OCI-LY1 (cell line): Measurements from ENCODE around the gene AGAP3.

Source experiments
- H2AFZ ChIP-seq: fragments of 200-600 bp; sonication (generic), shearing (Covaris generic); 2 replicates; pipeline ENCODE4 v1.6.0; 2014; ENCODE audit warnings: antibody characterized with exemption, mild to moderate bottlenecking, low read length
- H3F3A ChIP-seq: fragments of 200-600 bp; sonication (generic), shearing (Covaris generic); 2 replicates; pipeline ENCODE4 v1.6.0; 2014; ENCODE audit warnings: mild to moderate bottlenecking, antibody characterized with exemption, low read length, moderate library complexity; ENCODE audit not compliant: insufficient read depth
- H3K27ac ChIP-seq: fragments of 200-600 bp; sonication (generic); 2 replicates; pipeline ENCODE4 v1.5.1; 2014; ENCODE audit warnings: low read length, mixed run types, mild to moderate bottlenecking, low read depth; ENCODE audit not compliant: poor library complexity, severe bottlenecking
- H3K27me3 ChIP-seq: fragments of 200-600 bp; sonication (generic); 2 replicates; pipeline ENCODE4 v1.6.0; 2014; ENCODE audit warnings: antibody characterized with exemption, mild to moderate bottlenecking, low read length, moderate library complexity; ENCODE audit not compliant: insufficient read depth
- H3K36me3 ChIP-seq: fragments of 200-600 bp; sonication (generic); 2 replicates; pipeline ENCODE4 v1.6.1; 2014; ENCODE audit warnings: mild to moderate bottlenecking, antibody characterized with exemption, low read length, moderate library complexity, mixed read lengths; ENCODE audit not compliant: insufficient read depth
- H3K4me1 ChIP-seq: fragments of 200-600 bp; sonication (generic); 2 replicates; pipeline ENCODE4 v1.5.1; 2014; ENCODE audit warnings: mild to moderate bottlenecking, low read length, moderate library complexity; ENCODE audit not compliant: insufficient read depth, severe bottlenecking
- H3K4me2 ChIP-seq: fragments of 200-600 bp; sonication (generic), shearing (Covaris generic); 2 replicates; pipeline ENCODE4 v1.6.1; 2014; ENCODE audit warnings: low read length
- H3K4me3 ChIP-seq: fragments of 200-600 bp; sonication (generic); 2 replicates; pipeline ENCODE4 v1.5.1; 2014; ENCODE audit warnings: low read length, low read depth, mild to moderate bottlenecking, mixed read lengths; ENCODE audit not compliant: poor library complexity, severe bottlenecking
- H3K79me2 ChIP-seq: fragments of 200-600 bp; shearing (Covaris generic); 2 replicates; pipeline ENCODE4 v1.6.1; 2016; ENCODE audit warnings: mixed run types, low read length, mixed read lengths; ENCODE audit not compliant: insufficient read depth
- H3K9ac ChIP-seq: fragments of 200-600 bp; sonication (generic), shearing (Covaris generic); 2 replicates; pipeline ENCODE4 v1.6.1; 2014; ENCODE audit warnings: mild to moderate bottlenecking, low read length, mixed read lengths
- H3K9me2 ChIP-seq: fragments of 200-600 bp; sonication (generic), shearing (Covaris generic); 2 replicates; pipeline ENCODE4 v1.6.1; 2014; ENCODE audit warnings: low read depth, mild to moderate bottlenecking, low read length, mixed read lengths
- H3K9me3 ChIP-seq: fragments of 200-600 bp; shearing (Covaris generic); 2 replicates; pipeline ENCODE4 v1.6.1; 2014; ENCODE audit warnings: low read length, mixed read lengths
- H4K20me1 ChIP-seq: fragments of 200-600 bp; sonication (generic), shearing (Covaris generic); 2 replicates; pipeline ENCODE4 v1.6.0; 2016; ENCODE audit warnings: mild to moderate bottlenecking, low read length; ENCODE audit not compliant: insufficient read depth
- CTCF ChIP-seq: fragments of 200-600 bp; sonication (generic), shearing (Covaris generic); IDR thresholded peaks from 2 replicates; pipeline ENCODE4 v1.5.1; 2017; ENCODE audit warnings: mild to moderate bottlenecking, antibody characterized with exemption, low read length, moderate library complexity, mixed read lengths
- EZH2 ChIP-seq: fragments of 200-600 bp; sonication (generic), shearing (Covaris generic); IDR thresholded peaks from 2 replicates; pipeline ENCODE4 v1.8.0; 2017; ENCODE audit warnings: borderline replicate concordance, mixed run types, mild to moderate bottlenecking, antibody characterized with exemption, low read length, moderate library complexity, mixed read lengths

AGAP3 gene

GRCh38 chr7:151115836-151116418 is 29.7 kb downstream of the AGAP3 start:
- peak overlapping the region; percentile 26; the same call in 1 of the 2 replicates for H3K4me2 ChIP-seq
- H3K79me2 ChIP-seq: no peaks in the 10 kb centered on the region
- no peaks in the 10 kb centered on the region for H3K9me2 ChIP-seq
- TF ChIP-seq CTCF: no peak
- TF ChIP-seq EZH2: no peak
- no peaks in the 10 kb centered on the region for H3K36me3 ChIP-seq
- no peak overlapping the region for H3K4me3 ChIP-seq
- H3K9me3 ChIP-seq: no peaks in the 10 kb centered on the region
- peaks cover 5% of the 10 kb centered on the region; the same call in 1 of the 2 replicates for H3K27me3 ChIP-seq
- H3K9ac ChIP-seq: no peak overlapping the region
- H3K27ac ChIP-seq: no peak overlapping the region
- no peaks in the 10 kb centered on the region for H3F3A ChIP-seq
- H3K4me1 ChIP-seq: peaks cover 9% of the 10 kb centered on the region
- H2AFZ ChIP-seq: no peak overlapping the region
- no peaks in the 10 kb centered on the region for H4K20me1 ChIP-seq

DNA sequence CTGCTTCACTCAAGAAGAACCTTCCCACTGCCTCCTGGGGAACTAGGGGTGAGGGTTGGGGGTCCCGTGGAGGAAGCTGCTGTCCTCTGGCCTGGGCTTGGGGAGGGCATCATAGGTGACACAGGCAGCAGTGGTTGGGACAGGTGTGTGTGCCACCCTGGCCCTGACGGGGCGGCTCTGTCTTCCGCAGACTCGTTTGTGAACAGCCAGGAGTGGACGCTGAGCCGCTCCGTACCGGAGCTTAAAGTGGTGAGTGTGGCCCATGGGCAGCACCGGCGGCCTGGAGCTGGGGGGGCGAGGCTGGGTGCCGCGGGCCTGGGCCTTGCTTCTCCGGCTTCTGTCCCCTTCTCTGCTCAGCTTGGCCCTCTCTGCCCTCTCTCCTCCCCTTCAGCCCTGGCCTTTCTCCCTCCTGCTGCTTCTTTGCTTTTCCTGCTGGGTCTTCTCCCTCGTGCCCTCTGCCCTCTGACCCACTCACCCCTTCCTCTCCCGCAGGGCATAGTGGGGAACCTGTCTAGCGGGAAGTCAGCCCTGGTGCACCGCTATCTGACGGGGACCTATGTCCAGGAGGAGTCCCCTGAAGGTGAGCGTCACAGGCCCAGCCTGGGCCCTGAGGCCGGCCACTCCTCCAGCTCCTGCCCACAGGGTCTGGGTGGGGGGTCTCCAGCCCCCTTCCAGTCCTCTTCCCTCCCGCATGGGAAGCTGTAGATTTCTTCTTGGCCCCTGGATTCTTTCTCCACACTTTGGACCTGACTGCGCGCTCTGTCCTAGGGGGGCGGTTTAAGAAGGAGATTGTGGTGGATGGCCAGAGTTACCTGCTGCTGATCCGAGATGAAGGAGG is 30.5 kb downstream of the AGAP3 start:
- Histone ChIP-seq H3K79me2 (no peaks in the 10 kb centered on the region), H2AFZ (no peak overlapping the region), H3K4me1 (peaks cover 9% of the 10 kb centered on the region), H3K36me3 (no peaks in the 10 kb centered on the region), H3K9me2 (no peaks in the 10 kb centered on the region), H3K9ac (no peak overlapping the region), H3K27me3 (peaks cover 5% of the 10 kb centered on the region; the same call in 1 of the 2 replicates), H3K4me2 (peak overlapping the region; percentile 5; the same call in 1 of the 2 replicates), H4K20me1 (no peaks in the 10 kb centered on the region), H3K9me3 (no peaks in the 10 kb centered on the region), H3K27ac (no peak overlapping the region), H3K4me3 (peak overlapping the region; percentile 14), H3F3A (no peaks in the 10 kb centered on the region)
- TF ChIP-seq CTCF (no peak), EZH2 (no peak)

- no peaks in the 10 kb centered on the region for H3K79me2 ChIP-seq
- no peaks in the 10 kb centered on the region for H3K9me2 ChIP-seq
- H3K4me2 ChIP-seq: peak overlapping the region; percentile 5; the same call in 1 of the 2 replicates
- H3K36me3 ChIP-seq: no peaks in the 10 kb centered on the region
- H3K4me1 ChIP-seq: peaks cover 9% of the 10 kb centered on the region
- H3K9me3 ChIP-seq: no peaks in the 10 kb centered on the region
- TF ChIP-seq CTCF (no peak), EZH2 (no peak)
- H3K9ac ChIP-seq: no peak overlapping the region
- H4K20me1 ChIP-seq: no peaks in the 10 kb centered on the region
- no peaks in the 10 kb centered on the region for H3F3A ChIP-seq
- peak overlapping the region; percentile 14 for H3K4me3 ChIP-seq
- no peak overlapping the region for H3K27ac ChIP-seq
- 0 out of 2 replicates have a peak, but pooled peaks cover under 1% of the 10 kb centered on the region for H3K27me3 ChIP-seq
- H2AFZ ChIP-seq: no peak overlapping the region
These were observed 31.3 kb downstream of the AGAP3 start for GRCh38 chr7:151117565-151117964.
